HCT116 (cell line): ENCODE data around the gene ZNF776. TPM values are rescaled to one million over a fixed set of nuclear protein-coding genes. Genes with fewer than 3 reads are reported as not detected.

Source experiments
- ATAC-seq: fragments of 200-7000 bp; cut with Tn5 transposase; 2 replicates; pipeline ENCODE4 v1.9.1; 2020; ENCODE audit warnings: mild to moderate bottlenecking, moderate library complexity
- BruUV-seq: library from RNA; stranded (reverse); fragments of 400-500 nt; replicated peaks from 2 replicates; lab custom pipeline; 2021; lab: Mats Ljungman, UMichigan
- CTCF ChIA-PET: fragments of 300-600 bp; sonication (Branson Sonifier 250); formaldehyde crosslinking; loops from one replicate; lab custom pipeline; 2021; ENCODE audit warnings: antibody characterized with exemption; lab: Charles Lee
- POLR2A ChIA-PET: fragments of 300-600, 350-600 bp; sonication (Branson Sonifier 250); formaldehyde crosslinking; loops from one replicate; lab custom pipeline; 2021; ENCODE audit warnings: antibody characterized with exemption; lab: Charles Lee
- RAD21 ChIA-PET, 2 experiments: fragments of 300-600 bp; sonication (Branson Sonifier 250); formaldehyde crosslinking; loops; one replicate each; lab custom pipeline; 2023; ENCODE audit warnings: low total read pairs in 2 of 2; ENCODE audit not compliant: uncharacterized antibody in 2 of 2, unreplicated experiment in 2 of 2, low non-redundant PET in 1 of 2; lab: Charles Lee
- DNase-seq: peaks from one replicate; pipeline ENCODE4 v3.0.0-alpha.2; 2010; ENCODE audit warnings: low read depth, low spot score
- H2AFZ ChIP-seq: fragments of 200-600 bp; shearing (Covaris generic), sonication (generic); 2 replicates; pipeline ENCODE4 v1.6.1; 2017; ENCODE audit warnings: low read depth, mixed run types, mixed read lengths, antibody characterized with exemption, low read length; ENCODE audit not compliant: poor library complexity, severe bottlenecking
- H3K27ac ChIP-seq: 2 replicates; pipeline ENCODE4 v1.5.1; 2012; ENCODE audit warnings: low read depth, low read length
- H3K27me3 ChIP-seq: fragments of 200-600 bp; sonication (generic); 2 replicates; pipeline ENCODE4 v1.6.1; 2016; ENCODE audit warnings: mixed run types, low read length, mixed read lengths; ENCODE audit not compliant: insufficient read depth
- H3K36me3 ChIP-seq, 2 experiments: fragments of 200-500 bp in 1 of 2; fragments of 200-600 bp in 1 of 2; sonication (Bioruptor generic) in 1 of 2; sonication (generic) in 1 of 2; 2 replicates each; pipeline versions ENCODE4 v1.5.1 to v1.6.1; 2014 to 2016; ENCODE audit warnings: low read length in 2 of 2, inconsistent platforms in 1 of 2, mixed read lengths in 1 of 2, mixed run types in 1 of 2; ENCODE audit not compliant: insufficient read depth in 2 of 2, control insufficient read depth in 1 of 2
- H3K4me1 ChIP-seq, 2 experiments: fragments of 200-600 bp in 1 of 2; sonication (generic) in 1 of 2; 2 replicates each; pipeline versions ENCODE4 v1.5.1 to v1.6.1; 2012 to 2017; ENCODE audit warnings: low read length in 2 of 2, inconsistent platforms in 1 of 2, mild to moderate bottlenecking in 1 of 2, mixed read lengths in 1 of 2, mixed run types in 1 of 2, moderate library complexity in 1 of 2; ENCODE audit not compliant: insufficient read depth in 2 of 2, control insufficient read depth in 1 of 2
- H3K4me2 ChIP-seq: fragments of 200-600 bp; sonication (generic); 2 replicates; pipeline ENCODE4 v1.6.1; 2017; ENCODE audit warnings: mixed run types, low read length, mixed read lengths
- H3K4me3 ChIP-seq, 2 experiments: fragments of 200-600 bp in 1 of 2; sonication (generic) in 1 of 2; replicated peaks in 1 of 2; 2 replicates each; pipeline ENCODE4 v1.5.1; 2011 to 2016; ENCODE audit warnings: low read length in 2 of 2, control low read depth in 1 of 2, low read depth in 1 of 2, mild to moderate bottlenecking in 1 of 2, mixed read lengths in 1 of 2, mixed run types in 1 of 2
- H3K79me2 ChIP-seq: fragments of 200-600 bp; sonication (generic); 2 replicates; pipeline ENCODE4 v1.6.1; 2017; ENCODE audit warnings: mild to moderate bottlenecking, mixed run types, low read length, moderate library complexity, mixed read lengths; ENCODE audit not compliant: insufficient read depth
- H3K9ac ChIP-seq: fragments of 200-600 bp; sonication (generic); 2 replicates; pipeline ENCODE4 v1.6.1; 2016; ENCODE audit warnings: low read length, mixed read lengths
- H3K9me2 ChIP-seq: fragments of 200-600 bp; sonication (generic), shearing (Covaris generic); 2 replicates; pipeline ENCODE4 v1.6.1; 2017; ENCODE audit warnings: mixed run types, mild to moderate bottlenecking, moderate library complexity; ENCODE audit not compliant: insufficient read depth
- H3K9me3 ChIP-seq, 2 experiments: fragments of 200-500 bp in 1 of 2; fragments of 200-600 bp in 1 of 2; sonication (Bioruptor generic) in 1 of 2; sonication (generic) in 1 of 2; 2 replicates each; pipeline ENCODE4 v1.6.1; 2014 to 2017; ENCODE audit warnings: low read length in 2 of 2, mixed read lengths in 2 of 2, inconsistent platforms in 1 of 2, low read depth in 1 of 2, mild to moderate bottlenecking in 1 of 2, mixed run types in 1 of 2, moderate library complexity in 1 of 2; ENCODE audit not compliant: control insufficient read depth in 1 of 2, insufficient read depth in 1 of 2
- H4K20me1 ChIP-seq: fragments of 200-600 bp; sonication (generic), shearing (Covaris generic); 2 replicates; pipeline ENCODE4 v1.6.1; 2017; ENCODE audit warnings: mixed run types, mild to moderate bottlenecking, moderate library complexity; ENCODE audit not compliant: insufficient read depth
- ATF3 ChIP-seq: IDR thresholded peaks from 2 replicates; pipeline ENCODE4 v1.6.1; 2012
- CBX3 ChIP-seq: IDR thresholded peaks from 2 replicates; pipeline ENCODE4 v1.6.1; 2012; ENCODE audit warnings: low read depth
- CTCF ChIP-seq, 3 experiments: fragments of 200-600 bp in 1 of 3; sonication (generic) in 1 of 3; IDR thresholded peaks in 2 of 3; conservative IDR thresholded peaks in 1 of 3; 2 replicates each; pipeline ENCODE4 v1.5.1; 2012 to 2017; ENCODE audit warnings: low read depth in 2 of 3, low read length in 2 of 3, antibody characterized with exemption in 1 of 3, borderline replicate concordance in 1 of 3, control low read depth in 1 of 3, mild to moderate bottlenecking in 1 of 3, mixed read lengths in 1 of 3, mixed run types in 1 of 3, moderate library complexity in 1 of 3; ENCODE audit not compliant: insufficient read depth in 1 of 3
- EGR1 ChIP-seq: IDR thresholded peaks from 2 replicates; pipeline ENCODE4 v1.6.1; 2012; ENCODE audit warnings: low read depth
- ELF1 ChIP-seq: IDR thresholded peaks from 2 replicates; pipeline ENCODE4 v1.6.1; 2012; ENCODE audit warnings: low read depth, borderline replicate concordance
- EZH2phosphoT487 ChIP-seq: fragments of 200-600 bp; IDR thresholded peaks from 2 replicates; pipeline ENCODE4 v1.6.1; 2018; ENCODE audit warnings: antibody characterized with exemption, borderline replicate concordance
- FOSL1 ChIP-seq: IDR thresholded peaks from 2 replicates; pipeline ENCODE4 v1.6.1; 2012; ENCODE audit warnings: low read depth
- JUND ChIP-seq: IDR thresholded peaks from 2 replicates; pipeline ENCODE4 v1.6.1; 2012
- MAX ChIP-seq: IDR thresholded peaks from 2 replicates; pipeline ENCODE4 v1.6.1; 2012
- POLR2AphosphoS5 ChIP-seq: IDR thresholded peaks from 2 replicates; pipeline ENCODE4 v1.6.1; 2011; ENCODE audit warnings: mild to moderate bottlenecking, low read depth, low read length, moderate library complexity
- RAD21 ChIP-seq: IDR thresholded peaks from 2 replicates; pipeline ENCODE4 v1.6.1; 2012; ENCODE audit warnings: low read depth, mild to moderate bottlenecking
- ZBTB33 ChIP-seq: IDR thresholded peaks from 2 replicates; pipeline ENCODE4 v1.6.1; 2011; ENCODE audit warnings: mild to moderate bottlenecking, low read length, moderate library complexity; ENCODE audit not compliant: insufficient replicate concordance; ENCODE audit errors: extremely low read depth
- ZFX ChIP-seq: fragments of 450-650 bp; IDR thresholded peaks from 2 replicates; pipeline ENCODE4 v1.6.1; 2017
- intact Hi-C: fragments of 100-400 bp; cut with micrococcal nuclease; formaldehyde crosslinking; loops from 2 replicates; pipeline ENCODE4 v1.10.0; 2022
- total RNA-seq: library from RNA; stranded (reverse); gene quantifications from one replicate; pipeline ENCODE4 v1.2.1, GENCODE V29; 2021; ENCODE audit not compliant: unreplicated experiment

The ZNF776 gene
- total RNA-seq, 1 experiment from 2014 or later: 8.6 TPM

- no peak for TF ChIP-seq ZBTB33
- no peak; the same call in 1 of the 2 replicates for TF ChIP-seq ZFX
- TF ChIP-seq CBX3: peak; percentile 51; the same call in 1 of the 2 replicates
- TF ChIP-seq ATF3: no peak
These were observed at the start of gene ZNF776 (continued) for GRCh38 chr19:57746580-57747471.

DNA sequence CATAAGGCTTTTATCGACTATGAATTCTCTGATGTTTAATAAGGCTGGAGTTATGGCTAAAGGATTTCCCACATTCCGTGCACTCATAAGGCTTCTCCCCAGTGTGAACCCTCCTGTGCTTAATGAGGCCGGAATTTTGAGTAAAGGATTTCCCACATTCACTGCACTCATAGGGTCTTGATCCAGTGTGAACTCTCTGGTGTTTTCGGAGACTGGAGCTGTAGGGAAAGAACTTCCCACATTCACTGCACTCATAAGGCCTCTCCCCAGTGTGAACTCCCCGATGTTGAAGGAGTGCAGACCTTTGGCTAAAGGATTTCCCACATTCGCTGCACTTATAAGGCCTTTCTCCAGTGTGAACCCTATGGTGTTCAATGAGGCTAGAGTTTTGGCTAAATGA, 45.0 kb upstream of the ZNF776 start:
- no peak overlapping the region for H2AFZ ChIP-seq
- RAD21 ChIA-PET: no interaction called here
- H4K20me1 ChIP-seq: no peaks in the 10 kb centered on the region
- no peaks in the 10 kb centered on the region for H3K9me2 ChIP-seq
- H3K79me2 ChIP-seq: 0 out of 2 replicates have a peak, but pooled peaks cover 3% of the 10 kb centered on the region
- H3K27ac ChIP-seq: no peak overlapping the region
- CTCF ChIA-PET: no interaction called here
- POLR2A ChIA-PET: no interaction called here
- no TSS peak for BruUV-seq
- ATAC-seq: no peak
- peaks cover 15 to 35% of the 10 kb centered on the region in 2 experiments; a peak in 2 of 4 replicates for H3K9me3 ChIP-seq
- no peak overlapping the region for H3K4me2 ChIP-seq
- TF ChIP-seq EZH2phosphoT487: no peak
- no peak for TF ChIP-seq JUND
- TF ChIP-seq ZBTB33: no peak
- no peak for TF ChIP-seq EGR1
- TF ChIP-seq ELF1: no peak
- TF ChIP-seq POLR2AphosphoS5: no peak
- no peak for TF ChIP-seq FOSL1
- no peak for TF ChIP-seq CTCF (IDR thresholded peaks at IDR 0.05 in 2 of 3, conservative IDR thresholded peaks at IDR 0.05 in 1 of 3; ENCODE audit: borderline replicate concordance in 1 of 3, insufficient read depth in 1 of 3, low read depth in 2 of 3, low read length in 2 of 3)
- TF ChIP-seq MAX: no peak
- no peak for TF ChIP-seq RAD21
- TF ChIP-seq, all 23 proteins: peak for 0
- DNase-seq: no peak
- no peak overlapping the region for H3K9ac ChIP-seq
- H3K27me3 ChIP-seq: no peaks in the 10 kb centered on the region
- no peaks in the 10 kb centered on the region for H3K36me3 ChIP-seq
- no peaks in the 10 kb centered on the region for H3K4me1 ChIP-seq
- no peak overlapping the region for H3K4me3 ChIP-seq
- intact Hi-C loops: no loop called here
